Thyroid gland (tissue), 4 donors: Measurements from ENCODE around the gene MUC22. TPM values are rescaled to one million over a fixed set of nuclear protein-coding genes. Genes with fewer than 3 reads are reported as not detected.
"Not testable (repeated sequence)": the region's sequence is repeated elsewhere in the genome, so short reads cannot be mapped to it uniquely, and the experiment has no call there.

ENCODE experiments used
- DNase-seq, 2 donors: peaks; one replicate each; pipeline ENCODE4 v3.0.0-alpha.2; 2019
- H3K27ac ChIP-seq, 3 donors: fragments of 200-600 bp; sonication (generic); 1 replicate in 2 of 3; 2 replicates in 1 of 3; pipeline ENCODE4 v1.5.1; 2016 to 2019; ENCODE audit warnings: mild to moderate bottlenecking in 1 of 3, moderate library complexity in 1 of 3
- H3K27me3 ChIP-seq: fragments of 200-600 bp; sonication (generic); one replicate; pipeline ENCODE4 v1.5.1; 2019
- H3K36me3 ChIP-seq, 2 donors: fragments of 200-600 bp; sonication (generic); one replicate each; pipeline ENCODE4 v1.5.1; 2016 to 2019
- H3K4me1 ChIP-seq, 2 donors: fragments of 200-600 bp; sonication (generic); one replicate each; pipeline ENCODE4 v1.5.1; 2017 to 2019
- H3K4me3 ChIP-seq, 3 donors: fragments of 200-600 bp; sonication (generic); replicated peaks in 1 of 3; 1 replicate in 2 of 3; 2 replicates in 1 of 3; pipeline ENCODE4 v1.5.1; 2016; ENCODE audit warnings: mild to moderate bottlenecking in 1 of 3
- H3K9me3 ChIP-seq: fragments of 200-600 bp; sonication (generic); one replicate; pipeline ENCODE4 v1.5.1; 2017
- CTCF ChIP-seq, 6 experiments: fragments of 200-600 bp in 3 of 6; fragments of 450-650 bp in 3 of 6; sonication (generic) in 3 of 6; IDR thresholded peaks; one replicate each; pipeline ENCODE4 v1.5.1; 2016 to 2019; ENCODE audit warnings: antibody characterized with exemption in 6 of 6, mild to moderate bottlenecking in 2 of 6, inconsistent platforms in 1 of 6, moderate library complexity in 1 of 6
- POLR2A ChIP-seq, 2 donors: fragments of 450-650 bp; IDR thresholded peaks; one replicate each; pipeline ENCODE4 v1.6.1; 2017; ENCODE audit warnings: antibody characterized with exemption in 2 of 2, mild to moderate bottlenecking in 2 of 2, moderate library complexity in 1 of 2
- WGBS, 2 donors: methylation state at CpG; one replicate each; pipeline ENCODE4 v1.1.5; 2017; 5-methylcytosine and 5-hydroxymethylcytosine counted together
- intact Hi-C: fragments of 100-400 bp; cut with DNase I; formaldehyde crosslinking; loops from one replicate; pipeline ENCODE4 v1.15.1; 2023
- total RNA-seq, 4 donors: library from RNA; depleted of rRNA; stranded (reverse); fragments of >200 nt; gene quantifications; one replicate each; pipeline ENCODE4 v1.2.3, GENCODE V29; 2016

MUC22 gene
- total RNA-seq, 4 donors from 2014 or later: not detected

GRCh38 chr6:30997301-30997700, 13.0 kb upstream of the MUC22 start:
- no peak for TF ChIP-seq CTCF (IDR thresholded peaks at IDR 0.05)
- TF ChIP-seq POLR2A (IDR thresholded peaks at IDR 0.05): no peak
- intact Hi-C loops: no loop called here
- Histone ChIP-seq H3K4me3 (no peak overlapping the region), H3K27me3 (no peaks in the 10 kb centered on the region), H3K27ac (no peak overlapping the region), H3K36me3 (no peaks in the 10 kb centered on the region), H3K9me3 (no peaks in the 10 kb centered on the region), H3K4me1 (no peaks in the 10 kb centered on the region)
- 94 to 96% methylated on average over 2 of the region's 2 CpGs for WGBS, 2 donors
- no peak for DNase-seq

- Histone ChIP-seq H3K4me1 (no peaks in the 10 kb centered on the region), H3K27ac (no peak overlapping the region), H3K4me3 (no peak overlapping the region), H3K27me3 (no peaks in the 10 kb centered on the region), H3K36me3 (no peaks in the 10 kb centered on the region), H3K9me3 (no peaks in the 10 kb centered on the region)
- no peak for TF ChIP-seq POLR2A (IDR thresholded peaks at IDR 0.05)
- TF ChIP-seq CTCF (IDR thresholded peaks at IDR 0.05): no peak
- no peak for DNase-seq
- intact Hi-C loops: no loop called here
- 83% methylated on average over 5 of the region's 5 CpGs for WGBS, 2 donors
Observed at GRCh38 chr6:30998785-30999184, 11.5 kb upstream of the MUC22 start.

- H3K4me1 ChIP-seq, H3K4me3 ChIP-seq, H3K27ac ChIP-seq, DNase-seq, H3K27me3 ChIP-seq, H3K36me3 ChIP-seq, intact Hi-C loops, H3K9me3 ChIP-seq: not testable (repeated sequence)
- 94 to 96% methylated on average over 11 to 22 of the region's 39 CpGs for WGBS, 2 donors
Observed at GRCh38 chr6:31000067-31000860, 10.0 kb upstream of the MUC22 start.

DNA sequence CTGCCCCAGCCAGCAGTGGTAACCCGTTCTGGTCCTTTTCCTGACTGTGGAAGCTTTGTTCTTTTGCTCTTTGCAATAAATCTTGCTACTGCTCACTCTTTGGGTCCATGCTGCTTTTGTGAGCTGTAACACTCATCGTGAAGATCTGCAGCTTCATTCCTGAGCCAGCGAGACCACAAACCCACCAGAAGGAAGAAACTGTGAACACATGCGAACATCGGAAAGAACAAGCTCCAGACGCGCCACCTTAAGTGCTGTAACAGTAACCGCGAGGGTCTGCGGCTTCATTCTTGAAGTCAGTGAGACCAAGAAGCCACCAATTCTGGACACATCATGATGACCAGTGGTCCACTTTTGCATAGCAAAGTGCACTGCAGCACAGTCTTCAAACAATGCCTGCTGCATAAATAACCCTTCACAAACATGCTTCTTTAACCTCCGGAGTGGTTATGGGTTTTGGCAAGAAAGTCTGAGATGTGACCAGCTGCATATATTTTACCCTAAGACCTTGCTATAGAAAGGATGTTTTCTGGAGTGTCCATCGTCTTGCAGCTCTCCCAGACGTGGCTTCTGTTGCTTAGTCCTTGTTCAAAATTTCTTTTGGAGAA, 8.9 kb upstream of the MUC22 start:
- Histone ChIP-seq H3K27ac (no peak overlapping the region), H3K4me1 (no peaks in the 10 kb centered on the region), H3K9me3 (no peaks in the 10 kb centered on the region), H3K36me3 (no peaks in the 10 kb centered on the region), H3K4me3 (no peak overlapping the region), H3K27me3 (no peaks in the 10 kb centered on the region)
- DNase-seq: no peak
- intact Hi-C loops: no loop called here
- 77 to 86% methylated on average over 13 of the region's 13 CpGs for WGBS, 2 donors
- TF ChIP-seq POLR2A (IDR thresholded peaks at IDR 0.05): no peak
- TF ChIP-seq CTCF (IDR thresholded peaks at IDR 0.05): no peak

GRCh38 chr6:31002471-31002870, 7.8 kb upstream of the MUC22 start:
- Histone ChIP-seq H3K4me3 (no peak overlapping the region), H3K27me3 (no peaks in the 10 kb centered on the region), H3K4me1 (no peaks in the 10 kb centered on the region), H3K36me3 (no peaks in the 10 kb centered on the region), H3K9me3 (no peaks in the 10 kb centered on the region), H3K27ac (no peak overlapping the region)
- no peak for TF ChIP-seq CTCF (IDR thresholded peaks at IDR 0.05)
- no peak for TF ChIP-seq POLR2A (IDR thresholded peaks at IDR 0.05)
- intact Hi-C loops: no loop called here
- no peak for DNase-seq
- WGBS, 2 donors: 75 to 80% methylated on average over 2 of the region's 2 CpGs
